HG02973 (cell line): ENCODE results near the gene GRP.

ENCODE experiments used
- ATAC-seq: cut with Tn5 transposase; IDR thresholded peaks from one replicate; pipeline ENCODE4 v1.9.1; 2021; ENCODE audit warnings: moderate library complexity; ENCODE audit not compliant: unreplicated experiment

The GRP gene

DNA sequence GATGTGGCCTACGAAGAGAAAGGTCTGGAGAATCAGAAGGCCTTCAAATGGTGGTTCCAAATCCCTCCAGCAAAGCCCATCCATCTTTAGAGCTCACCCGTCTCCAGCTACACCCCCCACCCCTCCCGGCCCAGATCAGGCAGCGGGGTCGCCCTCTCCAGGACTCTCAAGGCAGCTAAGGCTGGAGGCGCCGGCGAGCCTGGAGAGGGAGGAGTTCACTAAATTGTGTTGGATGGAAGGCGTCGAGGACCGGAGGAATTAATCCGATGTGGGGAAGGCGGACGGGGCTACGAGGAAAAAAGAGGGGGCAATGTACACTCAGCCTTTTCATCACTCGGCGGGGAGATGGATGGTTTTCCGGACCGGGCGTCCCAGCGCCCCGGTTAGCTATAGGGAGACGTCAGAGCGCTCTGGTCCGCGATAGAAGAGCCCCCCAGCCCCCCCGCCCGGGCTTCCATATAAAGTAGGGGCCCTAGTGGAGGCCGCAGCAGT is at the start of gene GRP:
GRP (plus strand) TSS at position 487 of the 492 bp plus-strand sequence. CDS start 108 bp downstream, outside the sequence.
- ATAC-seq, result no peak

- no peak for ATAC-seq
Observed at GRCh38 chr18:59172664-59173249, 47.2 kb upstream of the GRP start.

DNA sequence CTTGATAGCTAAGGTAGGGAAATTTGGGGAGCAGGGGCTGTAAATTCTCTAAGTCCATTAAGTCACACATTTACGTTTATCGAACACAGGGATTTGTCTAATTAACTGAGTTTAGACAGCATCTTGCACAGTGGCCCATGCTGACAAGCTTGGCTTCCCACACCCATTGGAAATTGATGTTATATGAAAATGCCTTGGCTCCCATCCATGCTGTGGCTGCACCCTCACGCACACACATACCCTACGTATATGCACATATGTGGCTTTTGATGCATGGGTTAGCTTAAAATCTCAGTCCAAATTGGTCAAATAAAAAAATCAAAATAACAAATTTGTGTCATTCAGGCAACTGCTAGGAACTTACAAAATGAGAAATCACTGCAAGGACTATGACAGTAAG is 42.5 kb upstream of the GRP start:
- no peak for ATAC-seq

- no peak for ATAC-seq
Observed at GRCh38 chr18:59180150-59180845, 39.7 kb upstream of the GRP start.

DNA sequence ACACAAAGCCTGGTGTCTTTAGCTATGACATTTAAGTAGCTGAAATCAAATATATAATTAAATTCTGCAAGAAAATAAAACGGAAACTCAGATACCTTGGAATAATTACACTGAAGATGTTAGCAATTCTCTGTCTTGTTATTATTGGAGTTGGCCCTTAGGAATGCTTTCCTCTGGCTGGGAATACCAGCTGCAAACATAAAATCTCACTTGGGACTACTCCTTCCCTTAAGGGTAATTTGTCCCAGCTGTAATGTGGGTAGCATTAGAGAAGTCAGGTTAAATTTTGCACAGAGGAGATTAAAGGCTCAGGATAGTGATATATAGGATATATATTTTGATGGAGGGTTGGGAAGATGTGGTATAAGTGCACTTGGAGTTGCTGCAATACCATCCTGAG is 37.3 kb upstream of the GRP start:
- no peak for ATAC-seq

DNA sequence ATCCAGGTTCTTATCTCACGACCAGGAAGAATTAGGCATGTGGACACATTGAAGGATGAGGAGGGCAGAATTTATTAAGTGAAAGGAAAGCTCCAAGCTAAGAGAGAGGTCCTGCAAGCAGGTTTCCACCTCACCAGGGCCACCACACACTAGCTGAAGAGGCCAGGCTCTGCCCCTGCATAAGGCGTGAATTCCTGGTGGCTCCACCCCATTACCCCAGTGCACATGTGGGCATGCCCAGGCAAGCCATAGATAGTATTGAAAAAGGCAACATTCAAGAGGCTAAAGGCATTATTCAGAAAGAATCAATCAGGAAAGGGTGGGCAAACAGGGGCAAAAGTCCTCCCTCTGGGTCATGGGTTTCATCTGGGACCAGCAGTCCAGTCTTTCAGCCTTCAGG is 30.9 kb upstream of the GRP start:
- no peak for ATAC-seq

DNA sequence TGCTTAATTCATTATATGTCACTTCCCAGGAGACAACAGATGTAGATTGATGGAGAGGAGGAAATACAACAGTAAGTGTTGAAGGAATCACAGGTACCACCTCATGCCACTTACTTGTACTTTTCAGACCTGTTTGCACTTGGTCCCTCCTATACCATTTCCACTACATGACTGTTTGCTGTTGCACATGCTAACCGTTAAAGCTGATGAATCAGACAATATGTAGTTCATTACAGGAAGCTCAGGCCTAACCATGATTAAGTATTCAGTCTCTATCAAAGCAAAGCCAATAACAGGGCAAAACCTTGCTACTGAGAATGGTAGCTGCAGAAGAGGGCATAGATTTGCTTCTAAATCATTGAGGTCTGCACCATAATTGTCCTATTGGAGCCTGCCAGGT is 30.2 kb upstream of the GRP start:
- ATAC-seq, result no peak

- ATAC-seq, result no peak
Observed at GRCh38 chr18:59196161-59196725, 23.7 kb upstream of the GRP start.

GRCh38 chr18:59197636-59198035 is 22.3 kb upstream of the GRP start:
- no peak for ATAC-seq

GRCh38 chr18:59198215-59198614 is 21.7 kb upstream of the GRP start:
- ATAC-seq, result no peak

DNA sequence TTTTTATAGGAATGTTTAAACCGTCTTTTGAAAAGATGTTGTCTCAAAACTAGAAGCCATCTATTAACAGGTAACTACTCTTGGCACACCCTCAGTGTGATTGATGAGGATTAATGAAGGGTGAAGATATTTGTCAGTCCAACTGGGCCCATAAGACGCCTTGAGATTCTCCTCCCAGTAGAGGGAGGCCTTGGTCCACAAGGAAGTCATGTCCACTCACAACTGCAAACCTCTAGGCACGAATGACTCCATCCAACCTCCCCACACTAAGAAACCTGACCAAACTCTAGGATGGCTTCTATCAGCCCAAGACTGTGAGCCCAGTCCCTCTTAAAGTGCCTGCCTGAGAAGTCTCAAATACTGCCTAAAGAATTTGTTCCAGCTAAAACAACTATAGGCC is 19.2 kb upstream of the GRP start:
- ATAC-seq, result no peak

GRCh38 chr18:59202258-59202820 is 17.6 kb upstream of the GRP start:
- ATAC-seq, result no peak

- ATAC-seq, result no peak
Observed at GRCh38 chr18:59207506-59207905, 12.5 kb upstream of the GRP start.

GRCh38 chr18:59208602-59209125 is 11.3 kb upstream of the GRP start:
- no peak for ATAC-seq

DNA sequence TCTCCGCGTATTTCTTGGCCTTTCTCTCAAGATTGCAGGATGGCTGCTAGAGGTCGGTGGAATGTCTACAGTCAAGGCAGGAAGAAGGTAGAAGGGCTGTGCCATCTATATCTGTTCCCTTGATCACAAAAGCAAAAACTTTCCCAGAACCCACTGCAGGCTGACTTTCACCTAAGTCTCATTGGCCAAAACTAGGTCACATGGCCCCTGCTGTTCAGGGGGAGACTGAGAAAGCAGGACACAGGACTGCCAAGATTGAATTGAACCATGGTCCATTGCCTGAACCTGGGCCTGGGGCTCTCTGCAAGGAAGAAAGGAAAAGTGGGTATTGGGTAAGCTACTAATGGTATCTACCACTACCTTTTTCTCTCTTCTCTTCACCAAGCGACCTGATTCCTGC is 9.7 kb upstream of the GRP start:
- no peak for ATAC-seq

DNA sequence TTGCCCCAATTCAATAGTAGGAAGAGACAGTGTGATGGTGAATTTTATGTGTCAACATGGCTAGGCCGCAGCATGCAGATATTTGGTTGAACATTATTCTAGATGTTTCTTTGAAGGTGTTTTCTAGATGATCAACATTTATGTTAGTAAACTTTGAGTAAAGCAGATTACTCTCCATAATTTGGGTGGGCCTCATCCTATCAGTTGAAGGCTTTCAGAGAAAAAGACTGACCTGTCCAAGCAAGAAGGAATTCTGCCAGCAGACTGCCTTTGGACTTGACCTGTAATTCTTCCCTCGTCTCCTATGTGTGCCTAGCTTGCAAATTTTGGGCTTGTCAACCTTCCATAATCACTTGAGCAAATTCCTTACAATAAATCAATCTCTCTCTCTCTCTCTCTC is 8.3 kb upstream of the GRP start:
- no peak for ATAC-seq

DNA sequence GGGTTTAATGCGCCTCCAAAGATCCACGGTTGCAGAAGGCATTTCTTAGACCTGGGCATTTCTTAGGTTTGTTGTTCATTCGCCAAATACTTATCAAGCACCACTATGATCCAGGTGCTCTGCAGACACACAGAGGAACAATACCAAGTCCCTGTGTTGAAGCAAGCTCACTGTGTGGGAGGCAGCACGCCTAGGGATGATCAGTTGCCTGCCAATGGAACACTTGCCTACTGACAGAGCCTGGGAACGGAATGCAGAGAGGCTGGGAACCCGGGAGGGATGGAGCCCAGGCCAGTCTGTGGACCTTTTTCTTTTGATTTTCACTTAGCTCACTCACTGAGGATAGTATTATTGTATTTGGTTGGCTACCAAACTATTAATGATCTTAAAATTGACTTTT is 1.9 kb upstream of the GRP start:
- no peak for ATAC-seq

DNA sequence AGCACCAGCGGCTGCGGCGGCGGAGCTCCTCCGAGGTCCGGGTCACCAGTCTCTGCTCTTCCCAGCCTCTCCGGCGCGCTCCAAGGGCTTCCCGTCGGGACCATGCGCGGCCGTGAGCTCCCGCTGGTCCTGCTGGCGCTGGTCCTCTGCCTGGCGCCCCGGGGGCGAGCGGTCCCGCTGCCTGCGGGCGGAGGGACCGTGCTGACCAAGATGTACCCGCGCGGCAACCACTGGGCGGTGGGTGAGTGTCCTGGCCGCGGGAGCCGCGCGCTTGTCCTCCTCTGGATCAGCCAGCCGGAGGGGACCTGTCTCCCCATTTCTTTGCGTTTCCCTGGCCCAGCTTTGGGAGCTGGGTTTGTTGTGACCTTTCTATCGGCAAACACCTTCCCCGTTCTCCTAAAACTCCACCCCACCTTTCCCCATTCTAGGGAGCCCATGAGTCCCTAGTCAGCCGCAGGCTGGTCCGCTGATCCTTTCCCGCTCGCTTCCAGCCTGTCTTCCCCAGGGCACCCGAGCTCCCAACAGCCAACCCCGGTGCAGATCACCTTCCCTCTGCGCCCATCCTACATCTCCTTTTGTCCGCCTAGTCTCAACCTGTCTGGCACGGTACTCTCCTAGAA is 316 bp downstream of the GRP start:
- ATAC-seq, result no peak

DNA sequence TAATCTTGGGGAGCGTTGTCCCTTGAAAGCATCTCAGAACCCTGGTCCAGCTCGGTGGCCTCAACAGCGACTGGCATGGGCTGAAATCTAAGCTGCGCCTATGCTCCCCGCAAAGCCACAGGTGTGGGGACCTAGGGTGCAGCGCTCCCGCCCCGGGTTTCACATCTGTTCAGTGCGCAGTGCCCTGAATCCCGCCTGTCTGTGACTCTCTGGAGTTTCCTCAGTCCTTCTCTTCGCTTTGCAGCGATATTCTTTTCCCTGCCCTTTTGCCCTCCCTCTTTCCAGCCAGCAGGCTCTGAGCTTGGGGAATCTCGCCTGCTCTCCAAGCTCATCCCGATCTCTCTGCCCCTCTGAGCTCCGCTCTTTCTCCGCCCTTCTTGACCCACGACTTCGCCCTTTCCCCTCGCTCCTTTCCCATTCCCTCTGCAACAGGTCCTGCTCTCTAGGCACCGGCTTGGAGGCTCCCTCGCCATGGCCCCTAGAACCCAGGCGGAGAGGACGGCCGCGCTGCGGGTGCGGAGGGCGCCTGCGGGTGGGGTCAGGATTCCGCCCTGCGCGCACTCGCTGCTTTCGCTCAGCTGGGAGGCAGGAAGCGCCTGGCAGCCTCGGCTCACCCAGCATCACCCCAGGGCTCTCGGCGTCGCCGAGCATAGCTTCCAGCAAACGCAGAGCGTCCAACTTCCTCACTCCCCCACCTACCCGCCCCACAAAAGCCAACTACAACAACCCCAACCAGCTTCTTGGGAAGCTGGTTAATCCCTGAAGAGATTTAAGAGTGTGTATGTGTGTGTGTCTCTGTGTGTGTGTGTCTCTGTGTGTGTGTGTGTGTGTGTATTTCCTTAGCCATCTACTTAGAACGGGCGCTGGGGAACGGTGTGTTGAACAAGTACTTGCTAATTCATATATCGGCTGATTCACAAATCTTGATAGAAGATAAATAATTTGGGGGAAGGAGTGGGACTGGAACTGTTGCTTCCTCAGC is 1.1 kb downstream of the GRP start:
- no peak for ATAC-seq

GRCh38 chr18:59222341-59222740 is 2.4 kb downstream of the GRP start:
- no peak for ATAC-seq
